ENCODE data around the gene CAMSAP2.
"Not testable (repeated sequence)": the region's sequence is repeated elsewhere in the genome, so short reads cannot be mapped to it uniquely, and the experiment has no call there.

The CAMSAP2 gene

DNA sequence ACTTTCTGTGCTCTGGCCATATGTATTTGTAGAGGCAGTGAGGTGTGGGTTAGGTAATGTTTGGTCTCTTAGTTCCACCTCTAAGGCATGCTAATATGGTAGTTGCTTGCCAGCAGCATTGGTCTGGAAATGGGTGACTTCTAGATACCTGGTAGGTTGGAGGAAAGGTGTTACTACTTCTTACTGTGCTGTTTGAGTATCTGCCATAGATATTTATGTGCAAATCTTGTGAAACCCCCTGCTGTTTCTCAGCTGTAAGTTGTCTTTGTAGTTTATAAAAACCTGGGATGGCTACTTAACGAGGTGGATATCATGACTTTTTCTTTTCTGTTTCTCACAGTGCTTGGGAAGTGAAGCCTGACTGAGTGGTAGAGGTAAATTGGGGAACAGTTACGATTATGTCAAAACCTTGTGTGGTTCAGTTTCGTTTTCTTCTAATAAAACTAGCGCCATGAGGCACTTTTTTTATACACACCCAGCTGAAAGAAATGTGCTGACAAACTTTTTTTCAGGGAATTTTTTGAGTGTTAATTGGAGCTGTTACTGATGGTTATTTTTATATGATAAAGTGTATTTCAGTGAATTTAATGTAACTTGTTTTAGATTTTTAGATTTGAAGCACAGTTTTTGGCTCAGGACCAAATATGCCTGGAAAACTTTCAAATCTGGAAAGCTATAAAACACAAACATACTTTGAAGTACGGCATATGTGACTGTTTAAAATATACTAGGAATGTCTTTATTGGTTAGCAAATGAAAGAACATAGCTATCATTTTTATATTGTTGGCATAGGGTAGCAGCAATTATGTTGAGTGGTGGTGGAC lies 42.1 kb downstream of the CAMSAP2 start:
- 91 to 94% methylated on average over 5 of the region's 5 CpGs for WGBS, 2 experiments
- no peak overlapping the region for H3K27ac ChIP-seq (ENCODE audit: insufficient read depth, low read depth, low read length, poor library complexity, severe bottlenecking)
- H3K27me3 ChIP-seq (ENCODE audit: control insufficient read depth, insufficient read depth, low read length, poor library complexity, severe bottlenecking): no peaks in the 10 kb centered on the region
- peaks cover 3% of the 10 kb centered on the region for H3K4me1 ChIP-seq (ENCODE audit: control insufficient read depth, insufficient read depth, low read length)
- H3K36me3 ChIP-seq (ENCODE audit: control insufficient read depth, insufficient read depth, low read length): peaks cover 18% of the 10 kb centered on the region
- no peak overlapping the region for H3K4me3 ChIP-seq (ENCODE audit: insufficient read depth, low read depth, low read length)
- H3K9me3 ChIP-seq (ENCODE audit: control insufficient read depth, low read length): no peaks in the 10 kb centered on the region

DNA sequence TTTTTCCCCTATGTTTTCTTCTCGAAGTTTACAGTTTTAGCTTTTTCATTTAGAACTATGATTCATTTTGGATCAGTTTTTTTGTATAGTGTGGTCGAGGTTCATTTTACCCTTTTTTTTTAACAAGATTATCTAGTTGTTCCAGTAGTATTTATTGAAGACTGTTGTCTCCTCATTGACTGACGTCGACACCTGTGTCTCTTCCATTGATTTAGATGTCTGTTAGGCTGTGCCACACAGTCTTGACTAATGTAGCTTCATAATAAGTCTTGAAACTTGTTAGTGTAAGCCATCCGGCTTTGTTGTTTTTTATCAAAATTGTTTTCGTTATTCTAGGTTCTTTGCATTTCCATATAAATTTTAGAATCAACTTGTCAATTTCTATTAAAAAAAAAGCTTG lies 45.2 kb downstream of the CAMSAP2 start:
- H3K27me3 ChIP-seq (ENCODE audit: control insufficient read depth, insufficient read depth, low read length, poor library complexity, severe bottlenecking): no peaks in the 10 kb centered on the region
- H3K36me3 ChIP-seq (ENCODE audit: control insufficient read depth, insufficient read depth, low read length): peaks cover 18% of the 10 kb centered on the region
- no peak overlapping the region for H3K27ac ChIP-seq (ENCODE audit: insufficient read depth, low read depth, low read length, poor library complexity, severe bottlenecking)
- no peaks in the 10 kb centered on the region for H3K9me3 ChIP-seq (ENCODE audit: control insufficient read depth, low read length)
- peaks cover 3% of the 10 kb centered on the region for H3K4me1 ChIP-seq (ENCODE audit: control insufficient read depth, insufficient read depth, low read length)
- H3K4me3 ChIP-seq (ENCODE audit: insufficient read depth, low read depth, low read length): no peak overlapping the region
- 95 to 100% methylated on average over 3 to 6 of the region's 6 CpGs for WGBS, 2 experiments

DNA sequence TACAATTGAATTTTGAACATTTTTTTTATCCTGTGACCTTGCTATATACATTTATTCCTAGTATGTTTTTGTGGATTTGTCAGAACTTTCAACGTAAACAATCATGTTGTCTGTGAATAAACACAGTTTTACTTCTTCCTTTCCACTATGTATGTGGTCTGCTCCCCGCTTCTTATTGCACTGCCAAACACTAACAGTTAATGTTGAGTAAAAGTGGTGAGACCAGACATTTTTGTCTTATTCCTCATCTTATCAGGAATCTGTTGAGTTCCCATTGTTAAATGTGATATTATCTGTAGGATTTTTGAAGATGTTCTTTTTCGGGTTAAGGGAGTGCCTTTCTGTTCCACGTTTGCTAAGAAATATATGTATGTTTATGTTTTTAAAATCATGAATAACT lies 45.9 kb downstream of the CAMSAP2 start:
- Histone ChIP-seq H3K36me3 (ENCODE audit: control insufficient read depth, insufficient read depth, low read length) (peaks cover 18% of the 10 kb centered on the region), H3K4me3 (ENCODE audit: insufficient read depth, low read depth, low read length) (no peak overlapping the region), H3K4me1 (ENCODE audit: control insufficient read depth, insufficient read depth, low read length) (peaks cover 3% of the 10 kb centered on the region), H3K27ac (ENCODE audit: insufficient read depth, low read depth, low read length, poor library complexity, severe bottlenecking) (no peak overlapping the region), H3K27me3 (ENCODE audit: control insufficient read depth, insufficient read depth, low read length, poor library complexity, severe bottlenecking) (no peaks in the 10 kb centered on the region), H3K9me3 (ENCODE audit: control insufficient read depth, low read length) (no peaks in the 10 kb centered on the region)
- 100% methylated on average over 2 to 4 of the region's 4 CpGs for WGBS, 2 experiments

DNA sequence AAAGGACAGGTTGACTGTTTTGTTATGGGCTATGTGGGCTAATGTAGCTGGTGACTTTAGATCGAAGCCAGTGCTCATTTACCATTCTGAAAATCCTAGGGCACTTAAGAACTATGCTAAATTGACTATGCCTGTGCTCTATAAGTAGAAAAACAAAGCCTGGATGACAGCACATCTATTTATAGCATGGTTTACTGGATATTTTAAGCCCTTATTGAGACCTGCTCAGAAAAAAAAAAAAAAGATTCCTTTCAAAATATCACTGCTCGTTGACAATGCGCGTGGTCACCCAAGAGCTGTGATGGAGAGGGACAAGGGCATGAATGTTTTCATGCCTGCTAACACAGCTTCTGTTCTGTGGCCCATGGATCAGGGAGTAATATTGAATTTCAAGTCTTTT lies 48.1 kb downstream of the CAMSAP2 start:
- H3K9me3 ChIP-seq (ENCODE audit: control insufficient read depth, low read length): no peaks in the 10 kb centered on the region
- 99 to 100% methylated on average over 4 of the region's 4 CpGs for WGBS, 2 experiments

DNA sequence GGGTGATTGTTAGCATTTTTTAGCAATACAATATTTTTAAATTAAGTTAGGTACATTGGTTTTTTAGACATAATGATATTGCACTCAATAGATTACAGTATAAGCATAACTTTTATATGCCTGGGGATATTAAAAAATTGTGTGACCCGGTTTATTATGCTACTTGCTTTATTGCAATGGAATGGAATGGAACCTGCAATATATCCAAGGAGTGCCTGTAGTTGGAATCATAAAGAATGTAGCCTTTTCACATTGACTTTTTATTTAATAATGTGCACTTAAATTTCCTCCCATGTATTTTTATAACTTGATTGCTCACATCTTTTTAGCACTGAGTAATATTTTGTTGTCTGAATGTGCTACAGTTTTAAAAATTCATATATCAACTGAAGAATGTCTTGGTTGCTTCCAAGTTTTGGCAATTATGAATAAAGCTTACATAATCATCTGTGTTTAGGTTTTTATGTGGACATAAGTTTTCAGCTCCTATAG lies 49.2 kb downstream of the CAMSAP2 start:
- Histone ChIP-seq H3K36me3 (ENCODE audit: control insufficient read depth, insufficient read depth, low read length) (no peaks in the 10 kb centered on the region), H3K4me3 (ENCODE audit: insufficient read depth, low read depth, low read length) (no peak overlapping the region), H3K4me1 (ENCODE audit: control insufficient read depth, insufficient read depth, low read length) (no peaks in the 10 kb centered on the region), H3K9me3 (ENCODE audit: control insufficient read depth, low read length) (no peaks in the 10 kb centered on the region), H3K27me3 (ENCODE audit: control insufficient read depth, insufficient read depth, low read length, poor library complexity, severe bottlenecking) (no peaks in the 10 kb centered on the region), H3K27ac (ENCODE audit: insufficient read depth, low read depth, low read length, poor library complexity, severe bottlenecking) (no peak overlapping the region)
- 78 to 91% methylated on average over 1 of the region's 1 CpG for WGBS, 2 experiments

More for the DNA sequence above, 48.1 kb downstream of the CAMSAP2 start:
- Histone ChIP-seq H3K36me3 (ENCODE audit: control insufficient read depth, insufficient read depth, low read length) (peaks cover 12% of the 10 kb centered on the region), H3K4me1 (ENCODE audit: control insufficient read depth, insufficient read depth, low read length) (no peaks in the 10 kb centered on the region), H3K27me3 (ENCODE audit: control insufficient read depth, insufficient read depth, low read length, poor library complexity, severe bottlenecking) (no peaks in the 10 kb centered on the region), H3K4me3 (ENCODE audit: insufficient read depth, low read depth, low read length) (no peak overlapping the region), H3K27ac (ENCODE audit: insufficient read depth, low read depth, low read length, poor library complexity, severe bottlenecking) (no peak overlapping the region)

DNA sequence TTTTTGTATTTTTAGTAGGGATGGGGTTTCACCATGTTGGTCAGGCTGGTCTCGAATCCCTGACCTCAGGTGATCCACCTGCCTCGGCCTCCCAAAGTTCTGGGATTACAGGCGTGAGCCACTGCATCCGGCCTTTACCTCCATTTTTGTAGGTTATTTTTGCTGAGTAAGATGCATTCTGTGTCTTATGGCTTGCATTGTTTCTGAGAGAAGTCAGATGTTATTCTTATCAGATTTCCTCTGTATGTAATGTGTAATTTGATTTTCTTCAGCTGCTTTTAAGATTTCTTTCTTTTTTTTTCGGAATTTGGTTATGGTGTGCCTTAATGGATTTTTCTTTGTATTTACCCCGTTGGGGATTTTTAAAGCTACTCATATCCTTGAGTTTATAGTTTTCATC lies 52.3 kb downstream of the CAMSAP2 start:
- H3K27ac ChIP-seq (ENCODE audit: insufficient read depth, low read depth, low read length, poor library complexity, severe bottlenecking); H3K9me3 ChIP-seq (ENCODE audit: control insufficient read depth, low read length); H3K4me3 ChIP-seq (ENCODE audit: insufficient read depth, low read depth, low read length); H3K27me3 ChIP-seq (ENCODE audit: control insufficient read depth, insufficient read depth, low read length, poor library complexity, severe bottlenecking); H3K4me1 ChIP-seq (ENCODE audit: control insufficient read depth, insufficient read depth, low read length); H3K36me3 ChIP-seq (ENCODE audit: control insufficient read depth, insufficient read depth, low read length): not testable (repeated sequence)
- 89 to 92% methylated on average over 6 of the region's 6 CpGs for WGBS, 2 experiments

DNA sequence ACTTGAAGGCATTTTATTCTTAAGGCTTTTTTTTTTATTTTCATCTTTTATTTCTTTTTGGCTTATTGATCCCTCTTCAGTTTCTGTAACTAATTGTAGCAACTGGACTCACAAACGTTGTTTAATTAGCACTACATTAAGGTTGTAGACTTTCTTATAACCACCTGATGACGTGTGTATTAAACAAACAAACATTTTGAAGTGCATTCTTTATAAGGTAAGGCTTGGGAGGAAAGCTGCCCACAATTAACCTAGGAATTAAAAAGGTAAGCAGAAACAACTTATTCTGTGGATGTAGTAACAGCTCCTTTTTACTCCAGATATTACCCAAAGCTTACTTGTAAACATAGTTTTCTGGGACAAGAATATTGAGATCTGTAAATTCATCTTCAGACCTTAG lies 55.0 kb downstream of the CAMSAP2 start:
- Histone ChIP-seq H3K9me3 (ENCODE audit: control insufficient read depth, low read length) (no peaks in the 10 kb centered on the region), H3K4me1 (ENCODE audit: control insufficient read depth, insufficient read depth, low read length) (no peaks in the 10 kb centered on the region), H3K4me3 (ENCODE audit: insufficient read depth, low read depth, low read length) (no peak overlapping the region), H3K27ac (ENCODE audit: insufficient read depth, low read depth, low read length, poor library complexity, severe bottlenecking) (no peak overlapping the region), H3K27me3 (ENCODE audit: control insufficient read depth, insufficient read depth, low read length, poor library complexity, severe bottlenecking) (no peaks in the 10 kb centered on the region), H3K36me3 (ENCODE audit: control insufficient read depth, insufficient read depth, low read length) (no peaks in the 10 kb centered on the region)
- WGBS, 2 experiments: 95 to 100% methylated on average over 2 of the region's 2 CpGs

DNA sequence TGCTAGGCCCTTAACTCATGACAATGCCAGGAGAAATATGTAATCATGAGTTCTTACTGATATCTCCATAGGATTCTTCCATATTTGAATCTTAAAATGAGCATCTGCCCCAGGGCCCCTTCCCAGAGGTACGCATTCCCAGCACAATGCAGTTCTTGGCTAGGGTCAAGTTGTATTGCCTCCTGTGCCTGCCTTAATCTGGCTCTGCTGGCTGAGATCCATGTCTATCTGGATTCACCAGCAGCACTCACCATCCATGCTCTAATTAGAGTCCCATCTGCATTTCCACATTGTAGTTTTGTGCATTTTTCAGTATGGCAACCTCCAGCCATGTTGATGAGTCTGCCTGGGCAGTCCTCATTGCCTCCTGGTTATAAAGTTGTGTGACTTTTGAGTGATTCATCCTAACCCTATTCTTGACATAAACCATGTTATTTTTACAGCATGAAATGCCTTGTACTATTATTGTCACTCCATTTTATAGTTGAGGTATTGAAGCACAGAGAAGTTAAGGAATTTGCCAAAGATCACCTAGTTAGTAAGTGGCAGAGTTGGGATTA lies 55.9 kb downstream of the CAMSAP2 start:
- H3K4me1 ChIP-seq (ENCODE audit: control insufficient read depth, insufficient read depth, low read length): no peaks in the 10 kb centered on the region
- no peaks in the 10 kb centered on the region for H3K36me3 ChIP-seq (ENCODE audit: control insufficient read depth, insufficient read depth, low read length)
- H3K27ac ChIP-seq (ENCODE audit: insufficient read depth, low read depth, low read length, poor library complexity, severe bottlenecking): no peak overlapping the region
- H3K4me3 ChIP-seq (ENCODE audit: insufficient read depth, low read depth, low read length): no peak overlapping the region
- no peaks in the 10 kb centered on the region for H3K9me3 ChIP-seq (ENCODE audit: control insufficient read depth, low read length)
- 91 to 93% methylated on average over 1 of the region's 1 CpG for WGBS, 2 experiments
- H3K27me3 ChIP-seq (ENCODE audit: control insufficient read depth, insufficient read depth, low read length, poor library complexity, severe bottlenecking): no peaks in the 10 kb centered on the region

DNA sequence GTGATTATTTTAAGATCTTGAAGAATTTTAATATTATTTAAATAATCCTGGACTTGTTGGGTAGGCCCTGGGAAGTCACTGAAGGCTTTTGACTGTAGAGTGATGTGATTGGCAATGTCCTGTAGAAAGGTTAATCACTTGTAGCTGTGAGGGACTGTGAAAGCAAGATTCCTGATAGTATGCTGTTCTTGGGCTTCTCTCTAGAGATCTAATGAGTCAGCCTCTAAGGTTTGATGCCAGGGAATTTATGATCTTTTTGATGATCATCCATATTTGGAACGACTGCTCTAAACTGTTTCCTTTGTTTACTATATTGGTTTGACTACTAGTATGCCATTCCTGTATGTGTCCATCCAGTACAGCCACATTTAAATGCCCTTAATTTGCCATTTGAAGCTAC lies 56.5 kb downstream of the CAMSAP2 start:
- Histone ChIP-seq H3K4me3 (ENCODE audit: insufficient read depth, low read depth, low read length) (no peak overlapping the region), H3K9me3 (ENCODE audit: control insufficient read depth, low read length) (no peaks in the 10 kb centered on the region), H3K27ac (ENCODE audit: insufficient read depth, low read depth, low read length, poor library complexity, severe bottlenecking) (no peak overlapping the region), H3K27me3 (ENCODE audit: control insufficient read depth, insufficient read depth, low read length, poor library complexity, severe bottlenecking) (no peaks in the 10 kb centered on the region), H3K4me1 (ENCODE audit: control insufficient read depth, insufficient read depth, low read length) (no peaks in the 10 kb centered on the region), H3K36me3 (ENCODE audit: control insufficient read depth, insufficient read depth, low read length) (no peaks in the 10 kb centered on the region)
- WGBS, 2 experiments: 100% methylated on average over 1 of the region's 1 CpG

DNA sequence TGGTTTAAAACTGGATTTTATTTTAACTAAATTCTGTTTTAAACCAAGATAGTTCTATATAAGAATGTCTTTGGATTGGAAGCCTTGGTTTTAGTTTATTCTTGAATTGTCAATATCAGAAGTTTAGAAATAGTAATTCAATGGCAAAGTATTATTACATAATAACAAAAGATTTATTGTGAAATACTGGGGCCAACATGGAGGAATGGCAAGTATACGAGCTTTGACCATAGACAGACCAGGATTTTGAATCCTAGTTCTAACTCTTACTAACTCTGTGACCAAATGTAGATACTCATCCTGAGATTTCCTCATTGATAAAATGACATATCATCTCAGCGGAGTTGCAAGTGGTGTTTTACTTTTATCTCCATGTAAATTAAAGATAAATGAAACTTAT lies 63.3 kb downstream of the CAMSAP2 start:
- H3K27ac ChIP-seq (ENCODE audit: insufficient read depth, low read depth, low read length, poor library complexity, severe bottlenecking): no peak overlapping the region
- H3K4me3 ChIP-seq (ENCODE audit: insufficient read depth, low read depth, low read length): no peak overlapping the region
- H3K4me1 ChIP-seq (ENCODE audit: control insufficient read depth, insufficient read depth, low read length): no peaks in the 10 kb centered on the region
- 78 to 95% methylated on average over 1 of the region's 2 CpGs for WGBS, 2 experiments
- H3K27me3 ChIP-seq (ENCODE audit: control insufficient read depth, insufficient read depth, low read length, poor library complexity, severe bottlenecking): no peaks in the 10 kb centered on the region
- peaks cover 2% of the 10 kb centered on the region for H3K9me3 ChIP-seq (ENCODE audit: control insufficient read depth, low read length)
- no peaks in the 10 kb centered on the region for H3K36me3 ChIP-seq (ENCODE audit: control insufficient read depth, insufficient read depth, low read length)
